ENCODE measurements around the gene SPSB1.
A peak's percentile ranks its signal among the peaks of the same experiment; 100 is the strongest.

The SPSB1 gene

DNA sequence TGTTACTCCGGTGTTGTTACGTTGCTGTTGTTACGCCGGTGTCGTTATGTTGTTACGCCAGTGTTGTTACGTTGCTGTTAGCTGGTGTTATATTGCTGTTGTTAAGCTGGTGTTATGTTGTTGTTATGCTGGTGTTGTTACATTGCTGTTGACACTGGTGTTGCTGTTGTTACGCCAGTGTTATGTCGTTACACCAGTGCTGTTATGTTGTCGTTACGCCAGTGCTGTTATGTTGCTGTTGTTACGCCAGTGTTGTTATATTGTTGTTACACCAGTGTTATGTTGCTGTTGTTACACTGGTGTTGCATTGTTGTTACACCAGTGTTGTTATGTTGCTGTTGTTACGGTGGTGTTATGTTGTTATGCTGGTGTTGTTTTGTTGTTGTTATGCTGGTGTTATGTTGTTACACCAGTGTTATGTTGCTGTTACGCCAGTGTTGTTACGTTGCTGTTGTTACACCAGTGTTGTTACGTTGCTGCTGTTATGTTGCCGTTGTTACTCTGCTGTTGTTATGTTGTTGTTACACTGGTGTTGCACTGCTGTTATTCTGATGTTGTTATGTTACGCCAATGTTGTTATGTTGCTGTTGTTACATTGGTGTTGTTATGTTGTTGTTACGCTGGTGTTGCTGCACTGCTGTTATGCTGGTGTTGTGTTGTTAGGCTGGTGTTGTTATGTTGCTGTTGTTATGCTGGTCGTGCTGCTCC, 32.5 kb upstream of the SPSB1 start:
- DNase-seq = no peak

- DNase-seq = no peak
Measured at GRCh38 chr1:9261496-9261895, 31.2 kb upstream of the SPSB1 start.

- no peak for DNase-seq
Measured at GRCh38 chr1:9262096-9262986, 30.4 kb upstream of the SPSB1 start.

GRCh38 chr1:9263276-9263855, 29.3 kb upstream of the SPSB1 start:
- DNase-seq = no peak

GRCh38 chr1:9263984-9264872, 28.5 kb upstream of the SPSB1 start:
- no peak for DNase-seq

GRCh38 chr1:9265037-9265436, 27.7 kb upstream of the SPSB1 start:
- DNase-seq = no peak

GRCh38 chr1:9265968-9266367, 26.7 kb upstream of the SPSB1 start:
- DNase-seq = no peak

DNA sequence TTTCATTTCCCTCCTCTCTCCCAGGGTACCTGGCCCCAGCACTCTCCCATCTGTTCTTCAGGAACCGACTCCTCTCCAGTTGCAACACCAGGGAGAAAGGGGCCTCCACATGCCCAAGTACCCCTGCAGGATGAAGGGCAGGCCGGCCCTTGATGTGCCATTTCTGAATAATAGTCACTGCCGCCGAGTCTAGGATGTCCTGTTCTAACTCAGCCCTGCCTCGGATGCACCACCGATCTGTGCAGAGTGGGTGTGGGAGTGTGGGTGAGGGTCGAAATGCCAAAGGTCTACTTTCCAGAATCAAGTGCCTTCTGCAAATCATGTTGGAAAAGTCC, 25.4 kb upstream of the SPSB1 start:
- DNase-seq = no peak

GRCh38 chr1:9267827-9268581, 24.7 kb upstream of the SPSB1 start:
- DNase-seq = no peak

- no peak for DNase-seq
Measured at GRCh38 chr1:9269078-9269501, 23.6 kb upstream of the SPSB1 start.

DNA sequence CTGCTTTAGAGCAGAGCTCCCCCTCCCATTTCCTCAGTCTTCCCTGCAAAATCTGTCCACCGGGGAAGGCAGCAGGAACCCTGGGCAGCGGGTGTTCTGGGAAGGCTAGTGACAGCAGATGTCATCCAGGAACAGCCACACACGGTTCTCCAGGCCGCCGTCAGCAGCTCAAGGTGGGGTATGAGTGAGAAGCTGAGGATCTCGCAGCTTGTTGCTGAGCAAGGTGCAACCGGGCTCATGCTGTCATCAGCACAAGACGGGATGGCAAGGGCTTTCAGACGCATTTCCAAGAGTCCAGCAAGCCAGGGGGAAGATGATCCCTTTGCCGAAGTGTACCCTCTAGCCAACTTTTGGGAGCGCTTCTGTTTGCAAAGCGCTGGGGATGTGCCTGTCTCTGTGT, 23.0 kb upstream of the SPSB1 start:
- DNase-seq = no peak

DNA sequence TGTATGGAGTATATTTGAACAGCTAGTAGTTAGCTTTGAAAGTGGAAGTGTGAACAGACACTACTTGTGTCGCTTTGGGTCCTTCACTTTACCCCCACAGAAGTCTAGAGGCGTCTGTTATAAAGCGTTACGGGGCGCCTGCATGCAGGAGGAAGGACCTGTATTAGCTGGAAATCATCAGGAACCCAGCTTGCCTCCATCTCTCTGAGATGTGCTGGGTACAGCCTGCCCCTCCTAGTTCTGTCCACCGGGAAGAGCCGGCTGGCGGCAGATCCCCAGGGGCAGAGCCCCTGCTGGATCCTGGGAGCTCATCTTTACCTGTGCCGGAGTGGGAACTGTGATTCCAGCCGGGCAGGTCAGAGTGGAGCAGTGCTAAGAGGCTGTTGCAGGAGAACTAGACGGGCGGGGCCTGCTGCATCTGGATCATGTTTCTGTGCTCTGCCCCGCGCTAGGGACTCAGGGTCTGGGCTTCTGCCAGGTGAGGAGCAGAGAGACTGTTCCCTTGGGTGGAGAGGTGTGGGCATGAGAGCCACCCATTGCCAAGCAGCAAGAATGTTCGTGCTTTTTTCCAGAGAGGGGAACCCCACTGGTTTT, 22.3 kb upstream of the SPSB1 start:
- DNase-seq = no peak

- no peak for DNase-seq
Measured at GRCh38 chr1:9271283-9271682, 21.4 kb upstream of the SPSB1 start.

GRCh38 chr1:9271861-9272595, 20.7 kb upstream of the SPSB1 start:
- DNase-seq = no peak

DNA sequence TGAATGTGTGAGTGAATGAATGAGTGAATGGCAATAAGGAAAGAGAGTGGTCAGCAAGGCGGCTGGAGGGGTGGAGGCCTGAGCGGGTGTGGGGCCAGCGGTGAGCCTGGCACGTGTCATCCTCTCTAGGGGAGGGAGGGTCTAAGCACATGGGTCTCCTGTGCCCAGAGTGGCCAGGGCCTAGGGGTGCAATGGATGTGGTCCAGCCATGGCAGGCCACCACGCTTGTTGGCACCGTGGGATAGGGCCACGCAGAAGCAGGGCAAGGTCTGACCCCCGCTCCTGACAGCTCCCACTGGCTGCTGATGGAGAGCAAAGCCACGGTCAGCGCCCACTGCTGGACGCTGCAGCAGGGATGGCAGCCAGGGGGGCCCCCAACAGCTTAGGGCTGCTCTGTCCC, 19.5 kb upstream of the SPSB1 start:
- no peak for DNase-seq

- no peak for DNase-seq
Measured at GRCh38 chr1:9275161-9275560, 17.5 kb upstream of the SPSB1 start.

- DNase-seq = peak; percentile 95
Measured at GRCh38 chr1:9275567-9276034, 17.1 kb upstream of the SPSB1 start.

DNA sequence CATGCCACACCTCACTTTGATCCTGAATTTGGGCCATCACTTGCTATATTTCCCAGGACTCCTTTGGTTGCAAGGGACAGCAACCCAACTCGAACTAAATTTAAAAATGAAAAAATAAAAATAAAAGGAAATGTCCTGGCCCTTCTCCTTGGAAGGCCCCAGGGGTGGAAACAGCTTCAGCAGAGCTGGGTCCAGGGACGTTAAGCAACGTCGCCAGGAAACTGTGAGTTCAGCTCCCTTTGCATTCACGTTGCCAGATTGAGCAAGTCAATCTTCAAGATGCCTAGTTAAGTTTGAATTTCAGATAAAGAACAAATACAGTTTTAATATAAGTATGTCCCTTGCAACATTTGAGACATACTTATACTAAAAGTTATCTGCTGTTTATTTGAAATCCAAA, 14.6 kb upstream of the SPSB1 start:
- no peak for DNase-seq

GRCh38 chr1:9278585-9279153, 14.0 kb upstream of the SPSB1 start:
- DNase-seq = no peak

DNA sequence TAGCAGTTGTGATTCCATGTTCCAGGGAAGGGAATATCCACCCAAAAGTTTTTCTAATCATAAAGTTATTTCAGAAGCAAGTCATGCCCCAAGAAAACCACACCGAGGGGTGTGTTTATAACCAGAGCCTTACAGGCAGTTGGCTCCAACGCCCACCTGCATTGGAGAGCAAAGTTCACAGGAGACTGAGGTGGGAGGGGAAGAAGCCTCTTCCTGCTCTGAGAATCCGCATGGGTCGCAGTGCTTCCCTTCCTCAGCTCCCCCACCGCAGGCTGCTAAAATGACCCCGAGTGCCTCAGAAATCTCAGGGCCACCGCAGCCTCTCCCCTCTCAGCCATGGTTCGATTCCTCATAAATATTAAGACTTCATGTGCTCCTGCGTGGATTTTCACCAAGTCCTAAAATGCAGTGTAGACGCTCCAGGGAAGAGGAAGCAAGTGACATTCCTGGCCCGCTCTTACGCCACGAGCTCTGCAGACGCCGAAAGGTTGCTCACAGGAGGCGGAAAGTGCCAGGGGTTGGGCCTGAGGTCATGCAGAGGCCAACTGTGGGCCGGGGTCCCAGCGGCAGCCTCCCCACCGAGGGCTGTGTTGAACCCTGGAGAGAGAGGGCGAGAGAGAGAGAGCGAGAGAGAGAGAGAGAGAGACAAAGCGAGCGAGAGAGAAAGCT, 13.4 kb upstream of the SPSB1 start:
- peak; percentile 25 for DNase-seq

Data from activated CD4-positive, alpha-beta T cell treated with anti-CD3 and anti-CD28 coated beads, Interleukin-2, amount 50 U/mL, for 16 hours (primary cell).